Measurements from ENCODE around the gene CPA2.
"Not testable (repeated sequence)": the region's sequence is repeated elsewhere in the genome, so short reads cannot be mapped to it uniquely, and the experiment has no call there.

The CPA2 gene

GRCh38 chr7:130266258-130266960 is at the start of gene CPA2:
TSS of gene CPA2 (plus strand) at chr7:130266863. CDS start at chr7:130266882, 19 bp downstream.
- Mint-ChIP-seq H3K36me3 (no peaks in the 10 kb centered on the region), H3K4me3 (no peak within 1 kb of the TSS), H3K27ac (peak within 1 kb of the TSS; percentile 43), H3K9me3 (no peaks in the 10 kb centered on the region), H3K4me1 (no peaks in the 10 kb centered on the region), H3K27me3 (no peaks in the 10 kb centered on the region)

GRCh38 chr7:130218806-130219620 is 47.6 kb upstream of the CPA2 start:
- Mint-ChIP-seq H3K27me3 (no peaks in the 10 kb centered on the region), H3K27ac (no peak overlapping the region), H3K4me1 (no peaks in the 10 kb centered on the region), H3K36me3 (no peaks in the 10 kb centered on the region), H3K9me3 (no peaks in the 10 kb centered on the region), H3K4me3 (no peak overlapping the region)

GRCh38 chr7:130219871-130220270 is 46.8 kb upstream of the CPA2 start:
- Mint-ChIP-seq H3K4me3 (no peak overlapping the region), H3K4me1 (no peaks in the 10 kb centered on the region), H3K9me3 (no peaks in the 10 kb centered on the region), H3K36me3 (no peaks in the 10 kb centered on the region), H3K27ac (no peak overlapping the region), H3K27me3 (no peaks in the 10 kb centered on the region)

GRCh38 chr7:130221746-130222145 is 44.9 kb upstream of the CPA2 start:
- Mint-ChIP-seq H3K27me3 (no peaks in the 10 kb centered on the region), H3K36me3 (no peaks in the 10 kb centered on the region), H3K4me1 (no peaks in the 10 kb centered on the region), H3K9me3 (no peaks in the 10 kb centered on the region), H3K4me3 (no peak overlapping the region), H3K27ac (no peak overlapping the region)

- Mint-ChIP-seq H3K27ac (no peak overlapping the region), H3K27me3 (no peaks in the 10 kb centered on the region), H3K4me1 (no peaks in the 10 kb centered on the region), H3K36me3 (no peaks in the 10 kb centered on the region), H3K9me3 (no peaks in the 10 kb centered on the region), H3K4me3 (no peak overlapping the region)
These were observed 43.0 kb upstream of the CPA2 start for GRCh38 chr7:130223646-130224045.

- H3K36me3 Mint-ChIP-seq = no peaks in the 10 kb centered on the region
- H3K4me3 Mint-ChIP-seq = no peak overlapping the region
- no peak overlapping the region for H3K27ac Mint-ChIP-seq
- H3K4me1 Mint-ChIP-seq = no peaks in the 10 kb centered on the region
- no peaks in the 10 kb centered on the region for H3K9me3 Mint-ChIP-seq
- no peaks in the 10 kb centered on the region for H3K27me3 Mint-ChIP-seq
These were observed 42.5 kb upstream of the CPA2 start for GRCh38 chr7:130224210-130224609.

- H3K27me3 Mint-ChIP-seq, H3K4me1 Mint-ChIP-seq, H3K27ac Mint-ChIP-seq, H3K4me3 Mint-ChIP-seq, H3K9me3 Mint-ChIP-seq, H3K36me3 Mint-ChIP-seq: not testable (repeated sequence)
These were observed 41.7 kb upstream of the CPA2 start for GRCh38 chr7:130224923-130225322.

- Mint-ChIP-seq H3K4me1 (no peaks in the 10 kb centered on the region), H3K9me3 (no peaks in the 10 kb centered on the region), H3K27ac (no peak overlapping the region), H3K36me3 (no peaks in the 10 kb centered on the region), H3K4me3 (no peak overlapping the region), H3K27me3 (no peaks in the 10 kb centered on the region)
These were observed 40.3 kb upstream of the CPA2 start for GRCh38 chr7:130226333-130226732.

GRCh38 chr7:130227883-130228575 is 38.6 kb upstream of the CPA2 start:
- no peak overlapping the region for H3K27ac Mint-ChIP-seq
- no peak overlapping the region for H3K4me3 Mint-ChIP-seq
- H3K4me1 Mint-ChIP-seq = no peaks in the 10 kb centered on the region
- H3K36me3 Mint-ChIP-seq = no peaks in the 10 kb centered on the region
- no peaks in the 10 kb centered on the region for H3K27me3 Mint-ChIP-seq
- H3K9me3 Mint-ChIP-seq = no peaks in the 10 kb centered on the region

- H3K27ac Mint-ChIP-seq = no peak overlapping the region
- H3K4me1 Mint-ChIP-seq = no peaks in the 10 kb centered on the region
- H3K9me3 Mint-ChIP-seq = no peaks in the 10 kb centered on the region
- H3K36me3 Mint-ChIP-seq = no peaks in the 10 kb centered on the region
- no peaks in the 10 kb centered on the region for H3K27me3 Mint-ChIP-seq
- H3K4me3 Mint-ChIP-seq = no peak overlapping the region
These were observed 37.7 kb upstream of the CPA2 start for GRCh38 chr7:130228840-130229502.

GRCh38 chr7:130229981-130230380 is 36.7 kb upstream of the CPA2 start:
- H3K27me3 Mint-ChIP-seq, H3K27ac Mint-ChIP-seq, H3K9me3 Mint-ChIP-seq, H3K4me1 Mint-ChIP-seq, H3K36me3 Mint-ChIP-seq, H3K4me3 Mint-ChIP-seq: not testable (repeated sequence)

GRCh38 chr7:130231792-130232191 is 34.9 kb upstream of the CPA2 start:
- H3K27ac Mint-ChIP-seq = no peak overlapping the region
- no peaks in the 10 kb centered on the region for H3K9me3 Mint-ChIP-seq
- H3K4me3 Mint-ChIP-seq = no peak overlapping the region
- no peaks in the 10 kb centered on the region for H3K36me3 Mint-ChIP-seq
- H3K27me3 Mint-ChIP-seq = no peaks in the 10 kb centered on the region
- H3K4me1 Mint-ChIP-seq = no peaks in the 10 kb centered on the region

GRCh38 chr7:130232209-130232608 is 34.5 kb upstream of the CPA2 start:
- no peak overlapping the region for H3K27ac Mint-ChIP-seq

GRCh38 chr7:130234078-130234477 is 32.6 kb upstream of the CPA2 start:
- Mint-ChIP-seq H3K9me3 (no peaks in the 10 kb centered on the region), H3K27ac (no peak overlapping the region), H3K36me3 (no peaks in the 10 kb centered on the region), H3K4me1 (no peaks in the 10 kb centered on the region), H3K27me3 (no peaks in the 10 kb centered on the region), H3K4me3 (no peak overlapping the region)

More at GRCh38 chr7:130232209-130232608, 34.5 kb upstream of the CPA2 start:
- Mint-ChIP-seq H3K27me3 (no peaks in the 10 kb centered on the region), H3K36me3 (no peaks in the 10 kb centered on the region), H3K4me1 (no peaks in the 10 kb centered on the region), H3K4me3 (no peak overlapping the region), H3K9me3 (no peaks in the 10 kb centered on the region)

GRCh38 chr7:130236361-130236760 is 30.3 kb upstream of the CPA2 start:
- not testable (repeated sequence) for H3K4me3 Mint-ChIP-seq, H3K4me1 Mint-ChIP-seq, H3K9me3 Mint-ChIP-seq, H3K27ac Mint-ChIP-seq, H3K27me3 Mint-ChIP-seq, H3K36me3 Mint-ChIP-seq

GRCh38 chr7:130240240-130240639 is 26.4 kb upstream of the CPA2 start:
- no peaks in the 10 kb centered on the region for H3K27me3 Mint-ChIP-seq
- H3K27ac Mint-ChIP-seq = no peak overlapping the region
- H3K36me3 Mint-ChIP-seq = no peaks in the 10 kb centered on the region
- no peaks in the 10 kb centered on the region for H3K9me3 Mint-ChIP-seq
- peaks cover 9% of the 10 kb centered on the region for H3K4me1 Mint-ChIP-seq
- no peak overlapping the region for H3K4me3 Mint-ChIP-seq
